SU-DHL-6 (cell line): ENCODE data around the gene ERAL1.
"Not testable (repeated sequence)": the region's sequence is repeated elsewhere in the genome, so short reads cannot be mapped to it uniquely, and the experiment has no call there.

Experiments
- EZH2phosphoT487 ChIP-seq: fragments of 200-600 bp; sonication (generic), shearing (Covaris generic); conservative IDR thresholded peaks from 2 replicates; pipeline ENCODE4 v1.6.1; 2018; ENCODE audit warnings: mild to moderate bottlenecking, antibody characterized with exemption, low read length, moderate library complexity, mixed read lengths
- TF ChIP-seq, protein P1 (sequence below): fragments of 200-600 bp; sonication (generic); IDR thresholded peaks from one replicate; pipeline ENCODE4 v1.5.1; 2017; ENCODE audit warnings: antibody characterized with exemption, mild to moderate bottlenecking, low read length, moderate library complexity; ENCODE audit not compliant: insufficient read depth, poor library complexity, severe bottlenecking

DNA sequence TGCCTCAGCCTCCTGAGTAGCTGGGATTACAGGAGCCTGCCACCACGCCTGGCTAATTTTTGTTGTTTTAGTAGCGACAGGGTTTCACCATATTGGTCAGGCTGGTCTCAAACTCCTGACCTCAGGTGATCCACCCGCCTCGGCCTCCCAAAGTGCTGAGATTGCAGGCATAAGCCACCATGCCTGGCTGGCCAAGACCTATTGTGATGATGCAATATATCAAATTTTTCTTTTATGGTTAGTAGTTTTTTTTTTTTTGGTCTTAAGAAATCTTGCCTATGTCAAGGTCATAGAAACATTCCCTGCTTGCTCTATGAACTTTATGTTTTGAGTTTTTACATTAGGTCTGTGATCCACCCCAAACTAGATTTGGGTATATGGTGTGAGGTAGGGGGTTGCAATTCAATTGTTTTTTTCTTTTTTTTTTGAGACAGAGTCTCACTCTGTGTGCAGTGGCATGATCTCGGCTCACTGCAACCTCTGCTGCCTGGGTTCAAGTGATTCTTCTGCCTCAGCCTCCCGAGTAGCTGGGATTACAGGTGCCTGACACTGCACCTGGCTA is 22.4 kb downstream of the ERAL1 start:
- not testable (repeated sequence) for TF ChIP-seq EZH2phosphoT487
- TF ChIP-seq, protein P1, sequence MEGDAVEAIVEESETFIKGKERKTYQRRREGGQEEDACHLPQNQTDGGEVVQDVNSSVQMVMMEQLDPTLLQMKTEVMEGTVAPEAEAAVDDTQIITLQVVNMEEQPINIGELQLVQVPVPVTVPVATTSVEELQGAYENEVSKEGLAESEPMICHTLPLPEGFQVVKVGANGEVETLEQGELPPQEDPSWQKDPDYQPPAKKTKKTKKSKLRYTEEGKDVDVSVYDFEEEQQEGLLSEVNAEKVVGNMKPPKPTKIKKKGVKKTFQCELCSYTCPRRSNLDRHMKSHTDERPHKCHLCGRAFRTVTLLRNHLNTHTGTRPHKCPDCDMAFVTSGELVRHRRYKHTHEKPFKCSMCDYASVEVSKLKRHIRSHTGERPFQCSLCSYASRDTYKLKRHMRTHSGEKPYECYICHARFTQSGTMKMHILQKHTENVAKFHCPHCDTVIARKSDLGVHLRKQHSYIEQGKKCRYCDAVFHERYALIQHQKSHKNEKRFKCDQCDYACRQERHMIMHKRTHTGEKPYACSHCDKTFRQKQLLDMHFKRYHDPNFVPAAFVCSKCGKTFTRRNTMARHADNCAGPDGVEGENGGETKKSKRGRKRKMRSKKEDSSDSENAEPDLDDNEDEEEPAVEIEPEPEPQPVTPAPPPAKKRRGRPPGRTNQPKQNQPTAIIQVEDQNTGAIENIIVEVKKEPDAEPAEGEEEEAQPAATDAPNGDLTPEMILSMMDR: not testable (repeated sequence)
